ENCODE results near the gene SLC12A1.

The SLC12A1 gene

DNA sequence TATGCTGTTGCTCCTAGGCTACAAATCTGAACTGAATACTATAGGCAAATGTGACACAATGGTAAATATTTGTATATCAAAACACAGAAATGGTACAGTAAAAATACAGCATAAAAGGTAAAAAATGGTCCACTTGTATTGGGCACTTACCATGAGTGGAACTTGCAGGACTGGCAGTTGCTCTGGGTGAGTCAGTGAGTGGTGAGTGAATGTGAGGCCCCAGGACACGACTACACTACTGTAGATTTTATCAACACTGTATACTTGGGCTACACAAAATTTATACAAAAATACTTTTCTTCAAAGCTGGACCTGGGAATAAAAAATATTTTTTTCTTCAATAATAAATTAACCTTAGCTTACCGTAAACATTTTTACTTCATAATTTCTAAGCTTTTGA, 83.5 kb downstream of the SLC12A1 start:
- Histone ChIP-seq H3K4me3 (no peak overlapping the region), H3K4me1 (no peaks in the 10 kb centered on the region), H4K20me1 (no peaks in the 10 kb centered on the region), H3K4me2 (no peak overlapping the region), H3K9ac (no peak overlapping the region), H3K27ac (no peak overlapping the region), H3K36me3 (no peaks in the 10 kb centered on the region), H3K9me3 (replicated peaks in 1 of 11) (no peaks in the 10 kb centered on the region), H3K27me3 (no peaks in the 10 kb centered on the region)
- no peak for TF ChIP-seq Cebpa-rat (IDR thresholded peaks at IDR 0.05)

DNA sequence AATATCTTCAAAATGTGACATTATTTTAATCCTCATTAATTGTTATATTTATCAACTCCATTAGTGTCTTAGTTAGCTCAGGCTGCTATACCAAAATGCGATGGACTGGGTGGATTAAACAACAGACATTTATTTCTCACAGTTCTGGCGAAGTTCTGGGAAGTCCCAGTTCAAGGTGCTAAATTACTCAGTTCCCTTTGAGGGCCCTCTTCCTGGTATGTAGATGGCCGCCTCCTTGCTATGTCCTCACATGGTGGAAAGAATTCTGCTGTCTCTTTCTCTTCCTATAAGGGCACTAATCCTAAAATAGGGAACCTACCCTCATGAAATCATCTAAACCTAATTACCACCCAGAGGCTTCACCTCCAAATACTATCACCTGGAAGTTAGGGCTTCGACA, 86.4 kb downstream of the SLC12A1 start:
- no peak overlapping the region for H3K4me3 ChIP-seq
- H3K36me3 ChIP-seq: no peaks in the 10 kb centered on the region
- no peaks in the 10 kb centered on the region for H3K4me1 ChIP-seq
- no peak overlapping the region for H3K4me2 ChIP-seq
- H3K27ac ChIP-seq: no peak overlapping the region
- no peak overlapping the region for H3K9ac ChIP-seq
- no peaks in the 10 kb centered on the region for H3K27me3 ChIP-seq
- TF ChIP-seq Cebpa-rat (IDR thresholded peaks at IDR 0.05): no peak
- no peaks in the 10 kb centered on the region for H4K20me1 ChIP-seq
- no peaks in the 10 kb centered on the region for H3K9me3 ChIP-seq (replicated peaks in 1 of 11)

DNA sequence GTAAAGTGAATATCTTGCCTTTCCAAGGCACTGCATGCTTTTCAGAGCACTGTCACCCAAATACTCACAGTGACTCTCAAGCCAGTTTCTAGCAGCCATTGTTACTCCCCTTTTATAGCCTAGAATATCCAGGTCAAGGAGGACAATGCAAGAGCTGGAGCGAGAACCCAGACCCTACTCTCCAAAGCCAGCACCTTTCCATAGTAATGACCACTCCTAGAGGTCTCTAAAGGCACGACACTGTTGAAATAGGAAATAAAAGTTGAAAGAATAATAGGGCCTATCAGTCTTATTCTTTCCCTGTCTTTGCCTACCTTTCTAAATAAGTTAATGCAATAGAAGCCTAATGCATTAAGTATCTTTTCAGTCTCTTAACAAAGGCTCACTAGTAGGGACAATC, 91.6 kb downstream of the SLC12A1 start:
- Histone ChIP-seq H3K27me3 (no peaks in the 10 kb centered on the region), H3K9me3 (replicated peaks in 1 of 11) (no peaks in the 10 kb centered on the region), H3K4me1 (no peaks in the 10 kb centered on the region), H3K9ac (no peak overlapping the region), H3K36me3 (no peaks in the 10 kb centered on the region), H3K4me2 (no peak overlapping the region), H3K4me3 (no peak overlapping the region), H4K20me1 (no peaks in the 10 kb centered on the region), H3K27ac (no peak overlapping the region)
- TF ChIP-seq Cebpa-rat (IDR thresholded peaks at IDR 0.05): no peak

DNA sequence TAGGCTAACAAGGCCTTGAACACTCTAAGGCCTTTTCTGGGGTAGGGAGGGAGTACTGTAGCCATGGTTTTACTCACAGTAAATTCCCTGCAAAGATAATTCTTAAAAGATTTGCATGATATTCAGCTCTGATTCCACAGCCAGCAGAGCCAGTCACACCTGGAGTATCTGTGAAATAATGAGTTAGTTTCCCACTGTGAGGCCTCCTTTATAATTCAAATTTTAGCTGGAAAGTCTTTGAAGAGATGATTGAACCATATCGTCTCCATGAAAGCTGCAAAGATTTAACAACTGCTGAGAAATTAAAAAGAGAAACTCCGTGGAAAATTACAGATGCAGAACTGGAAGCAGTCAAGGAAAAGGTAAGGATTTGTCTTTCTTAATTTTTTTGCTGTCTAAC, 92.8 kb downstream of the SLC12A1 start:
- Histone ChIP-seq H3K4me1 (no peaks in the 10 kb centered on the region), H3K4me3 (no peak overlapping the region), H3K27me3 (no peaks in the 10 kb centered on the region), H3K36me3 (no peaks in the 10 kb centered on the region), H3K4me2 (no peak overlapping the region), H3K27ac (no peak overlapping the region), H3K9me3 (replicated peaks in 1 of 11) (no peaks in the 10 kb centered on the region), H4K20me1 (no peaks in the 10 kb centered on the region), H3K9ac (no peak overlapping the region)
- TF ChIP-seq Cebpa-rat (IDR thresholded peaks at IDR 0.05): no peak

DNA sequence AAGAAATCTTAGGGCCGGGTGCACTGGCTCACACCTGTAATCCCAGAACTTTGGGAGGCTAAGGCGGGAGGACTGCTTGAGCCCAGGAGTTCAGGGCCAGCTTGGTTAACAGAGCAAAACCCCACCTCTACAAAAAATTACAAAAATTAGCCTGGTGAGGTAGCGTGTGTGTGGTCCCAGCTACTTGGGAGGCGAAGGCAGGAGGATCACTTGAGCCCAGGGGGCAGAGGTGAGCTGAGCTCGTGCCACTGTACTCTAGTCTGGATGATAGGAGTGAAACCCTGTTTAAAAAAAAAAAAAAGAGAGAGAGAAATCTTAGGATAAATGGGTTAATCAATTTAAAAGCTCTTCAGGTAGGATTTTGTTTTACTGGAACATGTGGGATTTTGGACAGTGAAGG, 93.9 kb downstream of the SLC12A1 start:
- Histone ChIP-seq H3K27ac (no peak overlapping the region), H3K4me1 (no peaks in the 10 kb centered on the region), H3K4me3 (no peak overlapping the region), H4K20me1 (no peaks in the 10 kb centered on the region), H3K36me3 (no peaks in the 10 kb centered on the region), H3K4me2 (no peak overlapping the region), H3K9ac (no peak overlapping the region), H3K9me3 (replicated peaks in 1 of 11) (no peaks in the 10 kb centered on the region), H3K27me3 (no peaks in the 10 kb centered on the region)
- no peak for TF ChIP-seq Cebpa-rat (IDR thresholded peaks at IDR 0.05)

DNA sequence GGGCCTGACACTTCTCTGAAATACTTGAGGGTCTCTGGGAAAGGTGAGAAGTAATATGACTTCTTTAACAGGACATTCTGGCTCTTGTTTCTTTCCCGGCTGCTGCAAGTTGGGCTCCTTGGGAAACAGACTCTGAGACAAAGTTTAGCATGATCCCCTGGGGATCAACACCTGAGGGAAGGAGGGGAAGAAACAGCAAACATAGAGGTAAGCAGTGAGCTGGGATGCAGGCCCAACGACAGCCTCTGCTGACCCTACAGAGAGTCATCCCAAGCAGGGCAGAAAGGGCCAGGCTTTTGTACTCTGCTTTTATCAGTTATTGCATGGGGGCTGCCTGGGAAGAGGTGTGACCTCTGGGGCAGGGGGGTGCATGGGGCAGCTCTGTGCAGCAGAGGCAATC, 98.3 kb downstream of the SLC12A1 start:
- Histone ChIP-seq H3K4me3 (no peak overlapping the region), H3K27ac (no peak overlapping the region), H3K4me2 (no peak overlapping the region), H3K9me3 (replicated peaks in 1 of 11) (no peaks in the 10 kb centered on the region), H4K20me1 (no peaks in the 10 kb centered on the region), H3K9ac (no peak overlapping the region), H3K36me3 (no peaks in the 10 kb centered on the region), H3K27me3 (no peaks in the 10 kb centered on the region), H3K4me1 (no peaks in the 10 kb centered on the region)
- TF ChIP-seq Cebpa-rat (IDR thresholded peaks at IDR 0.05): no peak

DNA sequence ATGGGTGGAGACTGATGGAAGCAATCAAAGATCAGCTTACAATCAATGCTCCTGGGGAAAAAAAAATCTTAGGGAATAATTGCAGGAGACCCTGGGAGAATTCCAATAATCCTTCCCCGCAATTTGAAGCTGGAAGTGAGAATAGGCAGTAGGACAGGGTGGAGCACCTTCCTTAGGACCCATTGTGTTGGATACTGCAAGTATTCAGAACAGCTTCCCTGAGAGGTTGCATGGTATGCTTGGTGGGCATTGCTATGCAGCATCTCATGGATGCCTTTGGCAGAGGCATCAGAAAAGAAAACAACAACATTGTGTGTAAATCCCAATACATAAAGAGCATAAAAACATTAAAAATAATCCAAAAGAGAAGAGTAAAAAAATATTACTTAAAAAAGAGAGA, 100.5 kb downstream of the SLC12A1 start:
- Histone ChIP-seq H3K4me3 (no peak overlapping the region), H3K4me2 (no peak overlapping the region), H3K4me1 (no peaks in the 10 kb centered on the region), H4K20me1 (no peaks in the 10 kb centered on the region), H3K27ac (no peak overlapping the region), H3K36me3 (no peaks in the 10 kb centered on the region), H3K27me3 (no peaks in the 10 kb centered on the region), H3K9me3 (replicated peaks in 1 of 11) (no peaks in the 10 kb centered on the region), H3K9ac (no peak overlapping the region)
- no peak for TF ChIP-seq Cebpa-rat (IDR thresholded peaks at IDR 0.05)

DNA sequence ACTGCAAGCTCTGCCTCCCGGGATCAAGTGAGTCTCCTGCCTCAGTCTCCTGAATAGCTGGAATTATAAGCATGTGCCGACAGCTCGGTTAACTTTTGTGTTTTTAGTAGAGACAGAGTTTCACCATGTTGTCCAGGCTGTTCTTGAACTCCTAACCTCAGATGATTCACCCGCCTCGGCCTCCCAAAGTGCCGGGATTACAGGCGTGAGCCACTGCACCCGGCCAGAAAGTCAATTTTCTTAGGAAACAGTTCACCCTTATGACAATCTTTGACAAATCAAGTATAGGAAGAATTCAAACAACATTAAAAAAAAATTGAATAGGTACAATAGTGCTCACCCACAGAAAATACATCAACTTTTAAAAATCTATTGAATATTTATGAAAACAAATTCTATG, 101.5 kb downstream of the SLC12A1 start:
- Histone ChIP-seq H3K4me3 (no peak overlapping the region), H3K36me3 (no peaks in the 10 kb centered on the region), H4K20me1 (no peaks in the 10 kb centered on the region), H3K9me3 (replicated peaks in 1 of 11) (no peaks in the 10 kb centered on the region), H3K4me1 (no peaks in the 10 kb centered on the region), H3K27ac (no peak overlapping the region), H3K27me3 (no peaks in the 10 kb centered on the region), H3K9ac (no peak overlapping the region), H3K4me2 (no peak overlapping the region)
- TF ChIP-seq Cebpa-rat (IDR thresholded peaks at IDR 0.05): no peak

DNA sequence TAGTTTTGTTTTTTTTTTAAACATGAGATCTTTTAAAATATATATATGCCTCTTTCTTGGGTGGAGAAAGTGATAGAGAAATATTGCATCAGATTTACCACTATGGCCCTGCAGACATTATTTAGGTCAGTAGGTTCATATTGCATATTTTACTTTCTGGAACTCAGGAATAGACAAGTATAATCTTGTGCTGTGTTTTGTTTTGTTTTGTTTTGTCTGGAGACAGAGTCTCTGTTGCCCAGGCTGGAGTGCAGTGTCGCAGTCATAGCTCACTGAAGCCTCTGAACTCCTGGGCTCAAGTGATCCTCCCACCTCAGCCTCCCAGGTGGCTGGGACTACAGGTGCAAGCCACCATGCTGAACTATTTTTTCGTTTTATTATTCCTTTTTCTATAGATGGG, 103.6 kb downstream of the SLC12A1 start:
- Histone ChIP-seq H3K9me3 (replicated peaks in 1 of 11) (no peaks in the 10 kb centered on the region), H3K36me3 (no peaks in the 10 kb centered on the region), H3K4me3 (no peak overlapping the region), H3K27ac (no peak overlapping the region), H3K4me2 (no peak overlapping the region), H3K9ac (no peak overlapping the region), H3K4me1 (no peaks in the 10 kb centered on the region), H4K20me1 (no peaks in the 10 kb centered on the region), H3K27me3 (no peaks in the 10 kb centered on the region)
- TF ChIP-seq Cebpa-rat (IDR thresholded peaks at IDR 0.05): no peak

DNA sequence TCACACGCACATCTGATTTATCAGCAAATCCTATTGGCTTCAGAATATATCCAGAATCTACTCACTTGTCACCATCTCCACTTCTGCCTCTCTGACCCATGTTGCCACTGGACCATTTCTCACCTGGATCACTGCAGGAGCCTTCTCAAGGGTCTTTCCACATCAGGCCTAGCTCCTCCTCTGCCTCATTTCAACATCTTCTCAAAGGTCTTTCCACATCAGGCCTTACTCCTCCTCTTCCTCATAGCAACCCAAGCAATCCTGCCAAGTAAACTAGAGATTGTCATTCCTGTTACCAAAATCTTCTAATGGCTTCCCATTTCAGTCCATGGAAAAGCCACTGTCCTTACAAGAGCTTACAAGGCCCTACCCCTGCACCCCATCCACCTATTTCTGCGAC, 107.1 kb downstream of the SLC12A1 start:
- H3K27ac ChIP-seq: no peak overlapping the region

More for the DNA sequence above, 107.1 kb downstream of the SLC12A1 start:
- TF ChIP-seq Cebpa-rat (IDR thresholded peaks at IDR 0.05): no peak
- H3K4me1 ChIP-seq: peaks cover 0 to 10% (median 5%) of the 10 kb centered on the region in 10 experiments; a peak in 9 of 20 replicates
- no peaks in the 10 kb centered on the region for H3K36me3 ChIP-seq
- H3K27me3 ChIP-seq: no peaks in the 10 kb centered on the region
- no peak overlapping the region for H3K4me2 ChIP-seq
- H3K4me3 ChIP-seq: no peak overlapping the region
- H4K20me1 ChIP-seq: no peaks in the 10 kb centered on the region
- peaks cover 0 to 8% (median 0%) of the 10 kb centered on the region in 11 experiments; a peak in 1 of 22 replicates for H3K9me3 ChIP-seq (replicated peaks in 1 of 11)
- no peak overlapping the region for H3K9ac ChIP-seq

All from BLaER1 treated with 17β-estradiol and CSF1 and Interleukin-3, amounts not matched to agents 10 nM and 100 nM (cell line).